Esophagus (tissue), 2 donors: ENCODE results near the gene DYNC1I1. TPM values are rescaled to one million over a fixed set of nuclear protein-coding genes. Genes with fewer than 3 reads are reported as not detected.

Experiments
- H3K27ac ChIP-seq, 2 donors: one replicate each; pipeline ENCODE4 v1.5.1; 2013; ENCODE audit warnings: low read depth in 2 of 2, mild to moderate bottlenecking in 2 of 2, inconsistent platforms in 1 of 2, low read length in 1 of 2, moderate library complexity in 1 of 2
- H3K27me3 ChIP-seq, 2 donors: one replicate each; pipeline ENCODE4 v1.6.1; 2013; ENCODE audit warnings: low read length in 2 of 2, control low read depth in 1 of 2, mild to moderate bottlenecking in 1 of 2; ENCODE audit not compliant: insufficient read depth in 2 of 2, control insufficient read depth in 1 of 2
- H3K36me3 ChIP-seq, 2 donors: one replicate each; pipeline ENCODE4 v1.6.1; 2013; ENCODE audit warnings: low read length in 1 of 2; ENCODE audit not compliant: control insufficient read depth in 2 of 2, insufficient read depth in 2 of 2
- H3K4me1 ChIP-seq, 2 donors: one replicate each; pipeline ENCODE4 v1.6.1; 2013; ENCODE audit warnings: low read length in 1 of 2; ENCODE audit not compliant: control insufficient read depth in 2 of 2, insufficient read depth in 2 of 2
- H3K4me3 ChIP-seq, 2 donors: one replicate each; pipeline ENCODE4 v1.5.1; 2013; ENCODE audit warnings: low read length in 2 of 2, mild to moderate bottlenecking in 2 of 2, low read depth in 1 of 2, moderate library complexity in 1 of 2
- H3K9me3 ChIP-seq, 2 donors: one replicate each; pipeline ENCODE4 v1.6.1; 2013; ENCODE audit warnings: mild to moderate bottlenecking in 2 of 2, low read depth in 1 of 2, low read length in 1 of 2, moderate library complexity in 1 of 2; ENCODE audit not compliant: control insufficient read depth in 2 of 2, insufficient read depth in 1 of 2
- WGBS, 2 donors: extraction: QIAGEN DNeasy Blood & Tissue Kit; methylation state at CpG; one replicate each; pipeline ENCODE4 v1.1.7; 2013; 5-methylcytosine and 5-hydroxymethylcytosine counted together
- polyA plus RNA-seq, 2 donors: library from polyadenylated mRNA; stranded (reverse); fragments of 200-250 nt; gene quantifications; one replicate each; pipeline ENCODE4 v1.2.3, GENCODE V29; 2013
- donor health status: healthy with polysubstance abuse.
- donor health status: Bipolar disorder and iron deficiency.

The DYNC1I1 gene
- polyA plus RNA-seq, 2 donors: 0.20 to 0.69 TPM

GRCh38 chr7:95960706-95961244 is 188.4 kb downstream of the DYNC1I1 start:
- H3K4me3 ChIP-seq: no peak overlapping the region
- H3K27me3 ChIP-seq: no peaks in the 10 kb centered on the region
- H3K36me3 ChIP-seq: no peaks in the 10 kb centered on the region
- 53 to 60% methylated on average over 5 of the region's 5 CpGs for WGBS, 2 donors
- no peaks in the 10 kb centered on the region for H3K9me3 ChIP-seq
- no peaks in the 10 kb centered on the region for H3K4me1 ChIP-seq
- no peak overlapping the region for H3K27ac ChIP-seq

- no peaks in the 10 kb centered on the region for H3K27me3 ChIP-seq
- WGBS, 2 donors: 33 to 36% methylated on average over 1 of the region's 1 CpG
- H3K4me3 ChIP-seq: no peak overlapping the region
- H3K4me1 ChIP-seq: no peaks in the 10 kb centered on the region
- no peaks in the 10 kb centered on the region for H3K36me3 ChIP-seq
- no peaks in the 10 kb centered on the region for H3K9me3 ChIP-seq
- H3K27ac ChIP-seq: no peak overlapping the region
Observed at GRCh38 chr7:95963446-95963990, 191.2 kb downstream of the DYNC1I1 start.

GRCh38 chr7:95971716-95972115 is 199.4 kb downstream of the DYNC1I1 start:
- Histone ChIP-seq H3K36me3 (no peaks in the 10 kb centered on the region), H3K9me3 (no peaks in the 10 kb centered on the region), H3K4me1 (no peaks in the 10 kb centered on the region), H3K27me3 (no peaks in the 10 kb centered on the region), H3K4me3 (no peak overlapping the region), H3K27ac (no peak overlapping the region)
- 83 to 85% methylated on average over 6 of the region's 6 CpGs for WGBS, 2 donors

GRCh38 chr7:95972523-95972922 is 200.2 kb downstream of the DYNC1I1 start:
- WGBS, 2 donors: 63 to 68% methylated on average over 7 of the region's 7 CpGs

GRCh38 chr7:95974108-95974507 is 201.8 kb downstream of the DYNC1I1 start:
- no peak overlapping the region for H3K27ac ChIP-seq
- H3K4me1 ChIP-seq: no peaks in the 10 kb centered on the region
- no peaks in the 10 kb centered on the region for H3K36me3 ChIP-seq
- WGBS, 2 donors: 31 to 59% methylated on average over 1 of the region's 1 CpG
- no peaks in the 10 kb centered on the region for H3K9me3 ChIP-seq
- no peaks in the 10 kb centered on the region for H3K27me3 ChIP-seq
- no peak overlapping the region for H3K4me3 ChIP-seq

More at GRCh38 chr7:95972523-95972922, 200.2 kb downstream of the DYNC1I1 start:
- no peaks in the 10 kb centered on the region for H3K4me1 ChIP-seq
- no peak overlapping the region for H3K4me3 ChIP-seq
- H3K9me3 ChIP-seq: no peaks in the 10 kb centered on the region
- no peaks in the 10 kb centered on the region for H3K36me3 ChIP-seq
- H3K27ac ChIP-seq: no peak overlapping the region
- H3K27me3 ChIP-seq: no peaks in the 10 kb centered on the region

GRCh38 chr7:95976369-95977060 is 204.2 kb downstream of the DYNC1I1 start:
- H3K36me3 ChIP-seq: no peaks in the 10 kb centered on the region
- no peaks in the 10 kb centered on the region for H3K4me1 ChIP-seq
- no peak overlapping the region for H3K27ac ChIP-seq
- H3K4me3 ChIP-seq: no peak overlapping the region
- WGBS, 2 donors: 59 to 60% methylated on average over 4 of the region's 4 CpGs
- no peaks in the 10 kb centered on the region for H3K9me3 ChIP-seq
- no peaks in the 10 kb centered on the region for H3K27me3 ChIP-seq

GRCh38 chr7:95977994-95978393 is 205.6 kb downstream of the DYNC1I1 start:
- Histone ChIP-seq H3K27ac (no peak overlapping the region), H3K36me3 (no peaks in the 10 kb centered on the region), H3K9me3 (no peaks in the 10 kb centered on the region), H3K4me3 (no peak overlapping the region), H3K4me1 (no peaks in the 10 kb centered on the region), H3K27me3 (no peaks in the 10 kb centered on the region)
- 87% methylated on average over 1 of the region's 1 CpG for WGBS, 2 donors

GRCh38 chr7:95980167-95980566 is 207.8 kb downstream of the DYNC1I1 start:
- no peaks in the 10 kb centered on the region for H3K4me1 ChIP-seq
- H3K9me3 ChIP-seq: no peaks in the 10 kb centered on the region
- no peak overlapping the region for H3K4me3 ChIP-seq
- no peaks in the 10 kb centered on the region for H3K27me3 ChIP-seq
- no peaks in the 10 kb centered on the region for H3K36me3 ChIP-seq
- 43 to 49% methylated on average over 5 of the region's 5 CpGs for WGBS, 2 donors
- H3K27ac ChIP-seq: no peak overlapping the region

GRCh38 chr7:95980706-95981105 is 208.4 kb downstream of the DYNC1I1 start:
- Histone ChIP-seq H3K27me3 (no peaks in the 10 kb centered on the region), H3K4me3 (no peak overlapping the region), H3K36me3 (no peaks in the 10 kb centered on the region), H3K9me3 (no peaks in the 10 kb centered on the region), H3K4me1 (no peaks in the 10 kb centered on the region), H3K27ac (no peak overlapping the region)
- 65 to 67% methylated on average over 1 of the region's 1 CpG for WGBS, 2 donors
